Measurements from ENCODE around the gene CUL3. TPM values are rescaled to one million over a fixed set of nuclear protein-coding genes. Genes with fewer than 3 reads are reported as not detected.

The CUL3 gene
- total RNA-seq, 1 experiment from 2014 or later = 104 TPM

- DNase-seq (ENCODE audit: low read depth, low spot score) = no peak
- Histone ChIP-seq H3K27me3 (ENCODE audit: control insufficient read depth, insufficient read depth, low read length) (no peaks in the 10 kb centered on the region), H3K4me3 (ENCODE audit: low read depth in 2 of 2, low read length in 2 of 2) (no peak overlapping the region), H3K36me3 (ENCODE audit: control insufficient read depth, insufficient read depth, low read length) (no peaks in the 10 kb centered on the region), H3K27ac (ENCODE audit: low read length) (no peak overlapping the region), H3K9me3 (ENCODE audit: control insufficient read depth, insufficient read depth, low read depth, low read length) (no peaks in the 10 kb centered on the region), H3K4me1 (ENCODE audit: control insufficient read depth, insufficient read depth, low read length) (no peaks in the 10 kb centered on the region)
- ATAC-seq = no peak
- ChIA-PET POLR2A (no interaction called here), CTCF (interaction anchor here (0.7 to 1.1 kb wide), 2 partner anchors 8 to 9 kb away, joined by 3 to 5 read pairs; no protein-coding TSS in a partner anchor)
- in situ Hi-C loops (cut with HindIII; ENCODE audit: low pct_unique_long_range_greater_than_20kb, low sequenced_read_pairs) (no loop called here), intact Hi-C loops (cut with micrococcal nuclease; ENCODE audit: unreplicated experiment) (no loop called here)
- no TSS peak for BruUV-seq (replicated peaks)
- no peak for TF ChIP-seq TCF7L2 (IDR thresholded peaks at IDR 0.05; ENCODE audit: low read depth, low read length)
- TF ChIP-seq, protein P1, sequence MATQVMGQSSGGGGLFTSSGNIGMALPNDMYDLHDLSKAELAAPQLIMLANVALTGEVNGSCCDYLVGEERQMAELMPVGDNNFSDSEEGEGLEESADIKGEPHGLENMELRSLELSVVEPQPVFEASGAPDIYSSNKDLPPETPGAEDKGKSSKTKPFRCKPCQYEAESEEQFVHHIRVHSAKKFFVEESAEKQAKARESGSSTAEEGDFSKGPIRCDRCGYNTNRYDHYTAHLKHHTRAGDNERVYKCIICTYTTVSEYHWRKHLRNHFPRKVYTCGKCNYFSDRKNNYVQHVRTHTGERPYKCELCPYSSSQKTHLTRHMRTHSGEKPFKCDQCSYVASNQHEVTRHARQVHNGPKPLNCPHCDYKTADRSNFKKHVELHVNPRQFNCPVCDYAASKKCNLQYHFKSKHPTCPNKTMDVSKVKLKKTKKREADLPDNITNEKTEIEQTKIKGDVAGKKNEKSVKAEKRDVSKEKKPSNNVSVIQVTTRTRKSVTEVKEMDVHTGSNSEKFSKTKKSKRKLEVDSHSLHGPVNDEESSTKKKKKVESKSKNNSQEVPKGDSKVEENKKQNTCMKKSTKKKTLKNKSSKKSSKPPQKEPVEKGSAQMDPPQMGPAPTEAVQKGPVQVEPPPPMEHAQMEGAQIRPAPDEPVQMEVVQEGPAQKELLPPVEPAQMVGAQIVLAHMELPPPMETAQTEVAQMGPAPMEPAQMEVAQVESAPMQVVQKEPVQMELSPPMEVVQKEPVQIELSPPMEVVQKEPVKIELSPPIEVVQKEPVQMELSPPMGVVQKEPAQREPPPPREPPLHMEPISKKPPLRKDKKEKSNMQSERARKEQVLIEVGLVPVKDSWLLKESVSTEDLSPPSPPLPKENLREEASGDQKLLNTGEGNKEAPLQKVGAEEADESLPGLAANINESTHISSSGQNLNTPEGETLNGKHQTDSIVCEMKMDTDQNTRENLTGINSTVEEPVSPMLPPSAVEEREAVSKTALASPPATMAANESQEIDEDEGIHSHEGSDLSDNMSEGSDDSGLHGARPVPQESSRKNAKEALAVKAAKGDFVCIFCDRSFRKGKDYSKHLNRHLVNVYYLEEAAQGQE (IDR thresholded peaks at IDR 0.05; ENCODE audit: insufficient read depth in 1 of 2, low read depth in 2 of 2, low read length in 1 of 2) = no peak
- TF ChIP-seq, protein P2, sequence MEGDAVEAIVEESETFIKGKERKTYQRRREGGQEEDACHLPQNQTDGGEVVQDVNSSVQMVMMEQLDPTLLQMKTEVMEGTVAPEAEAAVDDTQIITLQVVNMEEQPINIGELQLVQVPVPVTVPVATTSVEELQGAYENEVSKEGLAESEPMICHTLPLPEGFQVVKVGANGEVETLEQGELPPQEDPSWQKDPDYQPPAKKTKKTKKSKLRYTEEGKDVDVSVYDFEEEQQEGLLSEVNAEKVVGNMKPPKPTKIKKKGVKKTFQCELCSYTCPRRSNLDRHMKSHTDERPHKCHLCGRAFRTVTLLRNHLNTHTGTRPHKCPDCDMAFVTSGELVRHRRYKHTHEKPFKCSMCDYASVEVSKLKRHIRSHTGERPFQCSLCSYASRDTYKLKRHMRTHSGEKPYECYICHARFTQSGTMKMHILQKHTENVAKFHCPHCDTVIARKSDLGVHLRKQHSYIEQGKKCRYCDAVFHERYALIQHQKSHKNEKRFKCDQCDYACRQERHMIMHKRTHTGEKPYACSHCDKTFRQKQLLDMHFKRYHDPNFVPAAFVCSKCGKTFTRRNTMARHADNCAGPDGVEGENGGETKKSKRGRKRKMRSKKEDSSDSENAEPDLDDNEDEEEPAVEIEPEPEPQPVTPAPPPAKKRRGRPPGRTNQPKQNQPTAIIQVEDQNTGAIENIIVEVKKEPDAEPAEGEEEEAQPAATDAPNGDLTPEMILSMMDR (IDR thresholded peaks at IDR 0.05) = no peak
- TF ChIP-seq SIN3A (IDR thresholded peaks at IDR 0.05; ENCODE audit: borderline replicate concordance, insufficient read depth, low read depth, low read length) = no peak
- no peak for TF ChIP-seq POLR2AphosphoS5 (IDR thresholded peaks at IDR 0.05; ENCODE audit: low read depth, low read length)
Measured at GRCh38 chr2:224440988-224441387, 144.2 kb downstream of the CUL3 start.

DNA sequence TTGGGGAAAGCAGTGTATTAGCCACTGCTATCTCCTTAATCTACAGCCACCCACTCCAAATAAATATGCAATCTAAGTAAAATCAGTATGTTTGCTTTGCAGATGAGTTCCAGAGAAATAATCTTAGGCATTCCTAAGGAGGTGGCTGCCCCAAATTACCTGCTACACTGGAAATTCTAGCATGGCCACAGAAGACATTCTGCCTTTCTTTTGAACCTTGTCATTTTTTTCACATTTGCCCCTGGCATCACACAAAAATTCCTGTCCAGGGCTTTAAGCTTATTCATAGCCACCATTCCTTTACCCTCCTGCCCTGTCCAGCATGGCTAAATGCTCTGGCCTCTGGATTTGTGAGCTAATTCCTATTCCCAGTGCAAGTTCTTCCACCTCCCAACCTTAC lies 146.4 kb downstream of the CUL3 start:
- BruUV-seq (replicated peaks) = no TSS peak
- H3K4me1 ChIP-seq (ENCODE audit: control insufficient read depth, insufficient read depth, low read length) = no peaks in the 10 kb centered on the region
- no peak overlapping the region for H3K27ac ChIP-seq (ENCODE audit: low read length)
- no peaks in the 10 kb centered on the region for H3K27me3 ChIP-seq (ENCODE audit: control insufficient read depth, insufficient read depth, low read length)
- no peaks in the 10 kb centered on the region for H3K9me3 ChIP-seq (ENCODE audit: control insufficient read depth, insufficient read depth, low read depth, low read length)
- H3K4me3 ChIP-seq (ENCODE audit: low read depth in 2 of 2, low read length in 2 of 2) = no peak overlapping the region
- ATAC-seq (no peak), DNase-seq (ENCODE audit: low read depth, low spot score) (no peak)
- ChIA-PET POLR2A (no interaction called here), CTCF (no interaction called here)
- in situ Hi-C loops (cut with HindIII; ENCODE audit: low pct_unique_long_range_greater_than_20kb, low sequenced_read_pairs) (no loop called here), intact Hi-C loops (cut with micrococcal nuclease; ENCODE audit: unreplicated experiment) (no loop called here)
- no peaks in the 10 kb centered on the region for H3K36me3 ChIP-seq (ENCODE audit: control insufficient read depth, insufficient read depth, low read length)
- TF ChIP-seq POLR2AphosphoS5 (IDR thresholded peaks at IDR 0.05; ENCODE audit: low read depth, low read length) (no peak), SIN3A (IDR thresholded peaks at IDR 0.05; ENCODE audit: borderline replicate concordance, insufficient read depth, low read depth, low read length) (no peak), TCF7L2 (IDR thresholded peaks at IDR 0.05; ENCODE audit: low read depth, low read length) (no peak)
- TF ChIP-seq, protein P1 (IDR thresholded peaks at IDR 0.05; ENCODE audit: insufficient read depth in 1 of 2, low read depth in 2 of 2, low read length in 1 of 2) = no peak
- TF ChIP-seq, protein P2 (IDR thresholded peaks at IDR 0.05) = no peak
